ENCODE data around the gene MYO1A. TPM values are rescaled to one million over a fixed set of nuclear protein-coding genes. Genes with fewer than 3 reads are reported as not detected.

MYO1A gene
- total and polyA plus RNA-seq, 10 of the 15 experiments (the other 5 are each of a cell fraction or from before 2014, with no cell fraction given): 0.01 to 0.34 (median 0.15) TPM; not detected in 2

- H4K20me1 ChIP-seq (ENCODE audit: control insufficient read depth, insufficient read depth): no peaks in the 10 kb centered on the region
- H3K4me1 ChIP-seq (ENCODE audit: control insufficient read depth, insufficient read depth, low read length): peaks cover 24% of the 10 kb centered on the region
- no peak overlapping the region for H3K4me3 ChIP-seq
- H3K4me2 ChIP-seq (ENCODE audit: control insufficient read depth, insufficient read depth): no peak overlapping the region
- H3K27me3 ChIP-seq (replicated peaks in 1 of 2; ENCODE audit: control insufficient read depth in 2 of 2, insufficient read depth in 2 of 2, low read length in 1 of 2): no peaks in the 10 kb centered on the region
- FAIRE-seq (peak; percentile 68), ATAC-seq (peak; percentile 49), DNase-seq (ENCODE audit: low read depth, low spot score) (peak; percentile 27)
- 0 out of 4 replicates have a peak, but pooled peaks cover 1 to 6% of the 10 kb centered on the region in 2 experiments for H3K36me3 ChIP-seq (ENCODE audit: control insufficient read depth in 2 of 2, insufficient read depth in 2 of 2, low read length in 1 of 2)
- peaks cover 6% of the 10 kb centered on the region for H3K79me2 ChIP-seq (ENCODE audit: control insufficient read depth, insufficient read depth, low read length)
- no peak overlapping the region for H3K27ac ChIP-seq (ENCODE audit: control insufficient read depth, insufficient read depth)
- CTCF ChIA-PET: interaction anchor here (0.6 to 12.1 kb wide), 21 partner anchors 8 to 253 kb away, joined by 3 to 177 read pairs (median 6); partner anchors contain the start of genes PRIM1, STAT6 and TAC3
- intact Hi-C loops (cut with micrococcal nuclease; ENCODE audit: unreplicated experiment) (loop anchor here (1.0 to 2.0 kb wide), 3 partner anchors 54 to 175 kb away; no protein-coding TSS in a partner anchor), in situ Hi-C loops (cut with MboI) (no loop called here)
- RAD21 ChIA-PET (ENCODE audit: unreplicated experiment): interaction anchor here (0.8 to 3.1 kb wide), 10 partner anchors 20 to 104 kb away, joined by 3 to 20 read pairs (median 4); partner anchors contain the start of genes MYO1A, NEMP1 and STAT6
- no TSS peak for BruUV-seq (replicated peaks)
- no peak overlapping the region for H2AFZ ChIP-seq (ENCODE audit: control insufficient read depth, low read depth, low read length)
- H3K9ac ChIP-seq (ENCODE audit: control insufficient read depth, insufficient read depth, low read length): no peak overlapping the region
- SMC1A ChIA-PET (ENCODE audit: uncharacterized antibody, unreplicated experiment): interaction anchor here (1.2 to 12.3 kb wide), 7 partner anchors 10 to 249 kb away, joined by 4 to 125 read pairs (median 6); partner anchors contain the start of genes HSD17B6 and STAT6
- H3K9me3 ChIP-seq (replicated peaks; ENCODE audit: control insufficient read depth, insufficient read depth, low read length): no peaks in the 10 kb centered on the region
- POLR2A ChIA-PET: interaction anchor here (1.1 kb wide), 1 partner anchor 104 kb away, joined by 4 read pairs; the partner anchor contains the start of gene STAT6
- TF ChIP-seq, protein P1, sequence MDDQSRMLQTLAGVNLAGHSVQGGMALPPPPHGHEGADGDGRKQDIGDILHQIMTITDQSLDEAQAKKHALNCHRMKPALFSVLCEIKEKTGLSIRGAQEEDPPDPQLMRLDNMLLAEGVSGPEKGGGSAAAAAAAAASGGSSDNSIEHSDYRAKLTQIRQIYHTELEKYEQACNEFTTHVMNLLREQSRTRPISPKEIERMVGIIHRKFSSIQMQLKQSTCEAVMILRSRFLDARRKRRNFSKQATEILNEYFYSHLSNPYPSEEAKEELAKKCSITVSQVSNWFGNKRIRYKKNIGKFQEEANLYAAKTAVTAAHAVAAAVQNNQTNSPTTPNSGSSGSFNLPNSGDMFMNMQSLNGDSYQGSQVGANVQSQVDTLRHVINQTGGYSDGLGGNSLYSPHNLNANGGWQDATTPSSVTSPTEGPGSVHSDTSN (IDR thresholded peaks at IDR 0.05; ENCODE audit: insufficient replicate concordance, low read depth, low read length): no peak
- no peak for TF ChIP-seq CHD1 (IDR thresholded peaks at IDR 0.05; ENCODE audit: low read depth, low read length)
- no peak for TF ChIP-seq SIX5 (IDR thresholded peaks at IDR 0.05; ENCODE audit: low read depth, low read length, severe bottlenecking)
- no peak for TF ChIP-seq SUZ12 (IDR thresholded peaks at IDR 0.05; ENCODE audit: unreplicated experiment)
- no peak for TF ChIP-seq FOXM1 (IDR thresholded peaks at IDR 0.05; ENCODE audit: low read depth, low read length)
- TF ChIP-seq ZNF24 (IDR thresholded peaks at IDR 0.05): no peak
- TF ChIP-seq, protein P2, sequence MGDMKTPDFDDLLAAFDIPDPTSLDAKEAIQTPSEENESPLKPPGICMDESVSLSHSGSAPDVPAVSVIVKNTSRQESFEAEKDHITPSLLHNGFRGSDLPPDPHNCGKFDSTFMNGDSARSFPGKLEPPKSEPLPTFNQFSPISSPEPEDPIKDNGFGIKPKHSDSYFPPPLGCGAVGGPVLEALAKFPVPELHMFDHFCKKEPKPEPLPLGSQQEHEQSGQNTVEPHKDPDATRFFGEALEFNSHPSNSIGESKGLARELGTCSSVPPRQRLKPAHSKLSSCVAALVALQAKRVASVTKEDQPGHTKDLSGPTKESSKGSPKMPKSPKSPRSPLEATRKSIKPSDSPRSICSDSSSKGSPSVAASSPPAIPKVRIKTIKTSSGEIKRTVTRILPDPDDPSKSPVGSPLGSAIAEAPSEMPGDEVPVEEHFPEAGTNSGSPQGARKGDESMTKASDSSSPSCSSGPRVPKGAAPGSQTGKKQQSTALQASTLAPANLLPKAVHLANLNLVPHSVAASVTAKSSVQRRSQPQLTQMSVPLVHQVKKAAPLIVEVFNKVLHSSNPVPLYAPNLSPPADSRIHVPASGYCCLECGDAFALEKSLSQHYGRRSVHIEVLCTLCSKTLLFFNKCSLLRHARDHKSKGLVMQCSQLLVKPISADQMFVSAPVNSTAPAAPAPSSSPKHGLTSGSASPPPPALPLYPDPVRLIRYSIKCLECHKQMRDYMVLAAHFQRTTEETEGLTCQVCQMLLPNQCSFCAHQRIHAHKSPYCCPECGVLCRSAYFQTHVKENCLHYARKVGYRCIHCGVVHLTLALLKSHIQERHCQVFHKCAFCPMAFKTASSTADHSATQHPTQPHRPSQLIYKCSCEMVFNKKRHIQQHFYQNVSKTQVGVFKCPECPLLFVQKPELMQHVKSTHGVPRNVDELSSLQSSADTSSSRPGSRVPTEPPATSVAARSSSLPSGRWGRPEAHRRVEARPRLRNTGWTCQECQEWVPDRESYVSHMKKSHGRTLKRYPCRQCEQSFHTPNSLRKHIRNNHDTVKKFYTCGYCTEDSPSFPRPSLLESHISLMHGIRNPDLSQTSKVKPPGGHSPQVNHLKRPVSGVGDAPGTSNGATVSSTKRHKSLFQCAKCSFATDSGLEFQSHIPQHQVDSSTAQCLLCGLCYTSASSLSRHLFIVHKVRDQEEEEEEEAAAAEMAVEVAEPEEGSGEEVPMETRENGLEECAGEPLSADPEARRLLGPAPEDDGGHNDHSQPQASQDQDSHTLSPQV (IDR thresholded peaks at IDR 0.05): no peak
- no peak for TF ChIP-seq CEBPB (IDR thresholded peaks at IDR 0.05; ENCODE audit: borderline replicate concordance in 1 of 2, low read depth in 2 of 2, low read length in 2 of 2)
- TF ChIP-seq JUNB (IDR thresholded peaks at IDR 0.05): 0 out of 2 replicates have a peak, but pooled peaks have one; percentile 8
- no peak for TF ChIP-seq E2F4 (IDR thresholded peaks at IDR 0.05; ENCODE audit: low read depth, low read length)
- TF ChIP-seq SMC3 (IDR thresholded peaks at IDR 0.05; ENCODE audit: borderline replicate concordance, low read length): peak; percentile 83
- TF ChIP-seq SP1 (IDR thresholded peaks at IDR 0.05; ENCODE audit: low read depth, low read length): no peak
- no peak for TF ChIP-seq TCF12 (IDR thresholded peaks at IDR 0.05; ENCODE audit: low read depth, low read length)
- TF ChIP-seq, protein P3, sequence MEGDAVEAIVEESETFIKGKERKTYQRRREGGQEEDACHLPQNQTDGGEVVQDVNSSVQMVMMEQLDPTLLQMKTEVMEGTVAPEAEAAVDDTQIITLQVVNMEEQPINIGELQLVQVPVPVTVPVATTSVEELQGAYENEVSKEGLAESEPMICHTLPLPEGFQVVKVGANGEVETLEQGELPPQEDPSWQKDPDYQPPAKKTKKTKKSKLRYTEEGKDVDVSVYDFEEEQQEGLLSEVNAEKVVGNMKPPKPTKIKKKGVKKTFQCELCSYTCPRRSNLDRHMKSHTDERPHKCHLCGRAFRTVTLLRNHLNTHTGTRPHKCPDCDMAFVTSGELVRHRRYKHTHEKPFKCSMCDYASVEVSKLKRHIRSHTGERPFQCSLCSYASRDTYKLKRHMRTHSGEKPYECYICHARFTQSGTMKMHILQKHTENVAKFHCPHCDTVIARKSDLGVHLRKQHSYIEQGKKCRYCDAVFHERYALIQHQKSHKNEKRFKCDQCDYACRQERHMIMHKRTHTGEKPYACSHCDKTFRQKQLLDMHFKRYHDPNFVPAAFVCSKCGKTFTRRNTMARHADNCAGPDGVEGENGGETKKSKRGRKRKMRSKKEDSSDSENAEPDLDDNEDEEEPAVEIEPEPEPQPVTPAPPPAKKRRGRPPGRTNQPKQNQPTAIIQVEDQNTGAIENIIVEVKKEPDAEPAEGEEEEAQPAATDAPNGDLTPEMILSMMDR (IDR thresholded peaks at IDR 0.05 in 2 of 3, conservative IDR thresholded peaks at IDR 0.05 in 1 of 3; ENCODE audit: control insufficient read depth in 2 of 3, extremely low read depth in 1 of 3, insufficient read depth in 1 of 3, low read depth in 3 of 3, low read length in 3 of 3): peak; percentile 75 to 77 (median 77); a peak in 5 of 6 replicates
- no peak for TF ChIP-seq NR2F1 (conservative IDR thresholded peaks at IDR 0.05)
Observed at GRCh38 chr12:57008178-57008577, 41.8 kb downstream of the MYO1A start.

Measured in GM12878 (cell line).